ENCODE data around the gene MCTP1.

Gene MCTP1

DNA sequence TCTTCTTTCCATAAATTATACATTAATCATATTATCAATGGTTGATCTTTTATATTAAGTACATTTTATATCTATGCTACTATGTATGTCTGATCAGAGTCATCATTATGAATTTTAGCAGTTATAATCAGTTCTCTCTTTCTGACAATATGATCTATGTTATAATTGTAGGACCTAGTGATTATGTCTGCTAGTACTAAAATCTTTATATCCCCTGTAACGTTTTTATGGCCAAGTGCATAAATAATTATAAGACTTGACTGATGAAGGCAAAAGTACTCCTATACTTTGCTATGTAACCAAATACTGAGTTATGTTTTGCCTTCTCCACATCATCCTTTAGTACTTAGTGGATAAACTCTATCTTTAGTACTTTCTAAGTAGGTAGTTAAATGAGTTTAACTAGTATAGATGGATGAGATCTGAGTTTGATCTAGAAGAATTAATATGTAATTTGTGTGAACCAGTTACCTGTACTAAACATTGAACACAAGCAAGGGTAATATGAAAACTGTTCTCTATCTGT is 591.0 kb downstream of the MCTP1 start:
- peak; percentile 7; the same call in 2 of the 3 replicates for ATAC-seq
- TF ChIP-seq OSR1 (CRISPR knock-in tag; IDR thresholded peaks at IDR 0.05): no peak
- TF ChIP-seq, protein P1, sequence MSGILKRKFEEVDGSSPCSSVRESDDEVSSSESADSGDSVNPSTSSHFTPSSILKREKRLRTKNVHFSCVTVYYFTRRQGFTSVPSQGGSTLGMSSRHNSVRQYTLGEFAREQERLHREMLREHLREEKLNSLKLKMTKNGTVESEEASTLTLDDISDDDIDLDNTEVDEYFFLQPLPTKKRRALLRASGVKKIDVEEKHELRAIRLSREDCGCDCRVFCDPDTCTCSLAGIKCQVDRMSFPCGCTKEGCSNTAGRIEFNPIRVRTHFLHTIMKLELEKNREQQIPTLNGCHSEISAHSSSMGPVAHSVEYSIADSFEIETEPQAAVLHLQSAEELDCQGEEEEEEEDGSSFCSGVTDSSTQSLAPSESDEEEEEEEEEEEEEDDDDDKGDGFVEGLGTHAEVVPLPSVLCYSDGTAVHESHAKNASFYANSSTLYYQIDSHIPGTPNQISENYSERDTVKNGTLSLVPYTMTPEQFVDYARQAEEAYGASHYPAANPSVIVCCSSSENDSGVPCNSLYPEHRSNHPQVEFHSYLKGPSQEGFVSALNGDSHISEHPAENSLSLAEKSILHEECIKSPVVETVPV (CRISPR knock-in tag; IDR thresholded peaks at IDR 0.05): no peak
- no peak for TF ChIP-seq GLIS3 (CRISPR knock-in tag; IDR thresholded peaks at IDR 0.05)
- TF ChIP-seq ESRRG (CRISPR knock-in tag; IDR thresholded peaks at IDR 0.05): no peak
- TF ChIP-seq ZNF70 (CRISPR knock-in tag; IDR thresholded peaks at IDR 0.05): no peak
- TF ChIP-seq PPARA (CRISPR knock-in tag; IDR thresholded peaks at IDR 0.05; ENCODE audit: borderline replicate concordance): no peak
- TF ChIP-seq, protein P2, sequence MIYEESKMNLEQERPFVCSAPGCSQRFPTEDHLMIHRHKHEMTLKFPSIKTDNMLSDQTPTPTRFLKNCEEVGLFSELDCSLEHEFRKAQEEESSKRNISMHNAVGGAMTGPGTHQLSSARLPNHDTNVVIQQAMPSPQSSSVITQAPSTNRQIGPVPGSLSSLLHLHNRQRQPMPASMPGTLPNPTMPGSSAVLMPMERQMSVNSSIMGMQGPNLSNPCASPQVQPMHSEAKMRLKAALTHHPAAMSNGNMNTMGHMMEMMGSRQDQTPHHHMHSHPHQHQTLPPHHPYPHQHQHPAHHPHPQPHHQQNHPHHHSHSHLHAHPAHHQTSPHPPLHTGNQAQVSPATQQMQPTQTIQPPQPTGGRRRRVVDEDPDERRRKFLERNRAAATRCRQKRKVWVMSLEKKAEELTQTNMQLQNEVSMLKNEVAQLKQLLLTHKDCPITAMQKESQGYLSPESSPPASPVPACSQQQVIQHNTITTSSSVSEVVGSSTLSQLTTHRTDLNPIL (CRISPR knock-in tag; IDR thresholded peaks at IDR 0.05; ENCODE audit: low read depth): no peak
- TF ChIP-seq ZFP30 (CRISPR knock-in tag; IDR thresholded peaks at IDR 0.05): no peak
- TF ChIP-seq BACH2 (CRISPR knock-in tag; IDR thresholded peaks at IDR 0.05; ENCODE audit: borderline replicate concordance): no peak
- no peak for TF ChIP-seq ARNTL (CRISPR knock-in tag; IDR thresholded peaks at IDR 0.05; ENCODE audit: borderline replicate concordance, low read depth)
- TF ChIP-seq ZNF8 (CRISPR knock-in tag; IDR thresholded peaks at IDR 0.05): no peak
- no peak for TF ChIP-seq ZFP3 (CRISPR knock-in tag; IDR thresholded peaks at IDR 0.05)

DNA sequence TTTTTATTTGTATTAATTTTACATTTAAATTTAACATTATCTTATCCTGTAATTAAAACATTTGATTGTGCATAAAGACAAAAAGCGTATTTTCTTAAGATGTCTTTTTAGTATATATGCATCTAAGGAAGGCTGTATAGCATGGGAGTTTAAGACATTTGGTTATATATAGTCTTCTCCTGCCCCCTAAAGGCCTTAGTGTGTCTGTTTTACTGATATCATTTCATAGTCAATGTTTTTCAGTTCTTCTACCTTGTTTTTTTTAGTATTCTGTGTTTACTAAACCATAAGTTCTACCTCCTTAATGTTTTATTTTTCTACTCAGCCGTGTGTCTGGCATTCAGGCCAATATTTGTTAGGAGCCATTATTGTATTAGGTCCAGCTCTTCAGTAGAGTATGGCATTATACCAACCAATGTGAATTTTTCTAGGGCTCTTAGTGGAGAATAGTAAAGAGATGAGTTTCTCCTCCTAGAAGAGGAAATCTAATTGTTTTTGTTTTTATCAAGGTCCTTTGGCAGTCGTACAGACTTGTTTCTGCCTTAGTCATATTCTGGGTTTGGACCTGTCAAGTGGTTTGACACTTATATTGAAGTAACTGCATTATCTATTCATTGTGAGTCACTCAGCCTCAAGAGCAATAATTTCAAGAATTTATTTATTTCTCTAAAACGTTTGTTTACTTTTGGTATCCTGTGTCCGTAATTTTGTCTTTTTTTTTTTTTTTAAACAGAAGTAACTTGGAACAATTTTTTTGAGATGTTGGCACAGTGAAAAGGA is 591.7 kb downstream of the MCTP1 start:
- peak; percentile 91 for ATAC-seq

DNA sequence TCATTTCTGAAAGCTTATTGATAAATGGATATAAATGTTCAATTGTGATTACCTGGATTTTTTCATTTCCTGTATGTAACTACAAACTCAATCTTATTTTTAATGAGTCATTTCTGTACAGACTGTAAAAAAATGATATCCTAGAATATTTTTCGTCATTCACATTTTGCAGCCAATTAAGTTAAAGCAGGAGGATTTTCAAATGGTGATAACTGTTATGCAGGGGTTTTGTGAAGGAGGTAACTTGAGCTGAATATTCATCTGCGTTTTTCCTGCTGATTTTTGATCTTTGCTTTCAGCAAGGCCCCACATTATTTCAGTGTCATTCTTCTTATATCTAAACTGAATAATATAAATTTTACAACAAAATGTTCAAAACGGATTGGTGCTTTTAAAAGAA is 592.3 kb downstream of the MCTP1 start:
- no peak; the same call in 2 of the 3 replicates for ATAC-seq
- no peak for TF ChIP-seq OSR1 (CRISPR knock-in tag; IDR thresholded peaks at IDR 0.05)

More for the DNA sequence above, 591.7 kb downstream of the MCTP1 start:
- TF ChIP-seq ISL1 (CRISPR knock-in tag; IDR thresholded peaks at IDR 0.05): peak; percentile 96
- TF ChIP-seq TOX (CRISPR knock-in tag; IDR thresholded peaks at IDR 0.05; ENCODE audit: borderline replicate concordance): peak; percentile 67; the same call in 1 of the 2 replicates
- no peak for TF ChIP-seq ARNTL (CRISPR knock-in tag; IDR thresholded peaks at IDR 0.05; ENCODE audit: borderline replicate concordance, low read depth)
- TF ChIP-seq, protein P3, sequence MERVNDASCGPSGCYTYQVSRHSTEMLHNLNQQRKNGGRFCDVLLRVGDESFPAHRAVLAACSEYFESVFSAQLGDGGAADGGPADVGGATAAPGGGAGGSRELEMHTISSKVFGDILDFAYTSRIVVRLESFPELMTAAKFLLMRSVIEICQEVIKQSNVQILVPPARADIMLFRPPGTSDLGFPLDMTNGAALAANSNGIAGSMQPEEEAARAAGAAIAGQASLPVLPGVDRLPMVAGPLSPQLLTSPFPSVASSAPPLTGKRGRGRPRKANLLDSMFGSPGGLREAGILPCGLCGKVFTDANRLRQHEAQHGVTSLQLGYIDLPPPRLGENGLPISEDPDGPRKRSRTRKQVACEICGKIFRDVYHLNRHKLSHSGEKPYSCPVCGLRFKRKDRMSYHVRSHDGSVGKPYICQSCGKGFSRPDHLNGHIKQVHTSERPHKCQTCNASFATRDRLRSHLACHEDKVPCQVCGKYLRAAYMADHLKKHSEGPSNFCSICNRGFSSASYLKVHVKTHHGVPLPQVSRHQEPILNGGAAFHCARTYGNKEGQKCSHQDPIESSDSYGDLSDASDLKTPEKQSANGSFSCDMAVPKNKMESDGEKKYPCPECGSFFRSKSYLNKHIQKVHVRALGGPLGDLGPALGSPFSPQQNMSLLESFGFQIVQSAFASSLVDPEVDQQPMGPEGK (CRISPR knock-in tag; IDR thresholded peaks at IDR 0.05; ENCODE audit: borderline replicate concordance): peak; percentile 69
- no peak for TF ChIP-seq PPARA (CRISPR knock-in tag; IDR thresholded peaks at IDR 0.05; ENCODE audit: borderline replicate concordance)
- TF ChIP-seq, protein P4, sequence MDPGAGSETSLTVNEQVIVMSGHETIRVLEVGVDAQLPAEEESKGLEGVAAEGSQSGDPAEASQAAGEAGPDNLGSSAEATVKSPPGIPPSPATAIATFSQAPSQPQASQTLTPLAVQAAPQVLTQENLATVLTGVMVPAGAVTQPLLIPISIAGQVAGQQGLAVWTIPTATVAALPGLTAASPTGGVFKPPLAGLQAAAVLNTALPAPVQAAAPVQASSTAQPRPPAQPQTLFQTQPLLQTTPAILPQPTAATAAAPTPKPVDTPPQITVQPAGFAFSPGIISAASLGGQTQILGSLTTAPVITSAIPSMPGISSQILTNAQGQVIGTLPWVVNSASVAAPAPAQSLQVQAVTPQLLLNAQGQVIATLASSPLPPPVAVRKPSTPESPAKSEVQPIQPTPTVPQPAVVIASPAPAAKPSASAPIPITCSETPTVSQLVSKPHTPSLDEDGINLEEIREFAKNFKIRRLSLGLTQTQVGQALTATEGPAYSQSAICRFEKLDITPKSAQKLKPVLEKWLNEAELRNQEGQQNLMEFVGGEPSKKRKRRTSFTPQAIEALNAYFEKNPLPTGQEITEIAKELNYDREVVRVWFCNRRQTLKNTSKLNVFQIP (CRISPR knock-in tag; IDR thresholded peaks at IDR 0.05; ENCODE audit: borderline replicate concordance, low read depth): 0 out of 2 replicates have a peak, but pooled peaks have one; percentile 23
- peak; percentile 92 for TF ChIP-seq ZC3H10 (CRISPR knock-in tag; IDR thresholded peaks at IDR 0.05)
- TF ChIP-seq, protein P2 (CRISPR knock-in tag; IDR thresholded peaks at IDR 0.05; ENCODE audit: low read depth): peak; percentile 66

DNA sequence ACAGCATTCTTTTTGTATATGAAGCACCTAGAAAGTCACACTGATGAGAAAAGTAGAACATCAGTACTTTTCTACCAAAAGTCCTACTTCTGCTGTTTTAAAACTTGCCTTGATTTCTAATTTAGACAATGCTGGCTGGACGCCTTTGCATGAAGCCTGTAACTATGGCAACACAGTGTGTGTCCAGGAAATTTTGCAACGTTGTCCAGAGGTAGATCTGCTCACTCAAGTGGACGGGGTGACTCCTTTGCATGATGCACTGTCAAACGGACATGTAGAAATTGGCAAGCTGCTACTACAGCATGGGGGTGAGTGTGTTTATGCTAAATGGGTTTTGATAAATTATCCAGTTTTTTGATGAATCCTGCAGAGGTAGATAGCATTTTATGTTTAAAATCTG is 592.9 kb downstream of the MCTP1 start:
- peak; percentile 20; the same call in 1 of the 3 replicates for ATAC-seq
- TF ChIP-seq BACH2 (CRISPR knock-in tag; IDR thresholded peaks at IDR 0.05; ENCODE audit: borderline replicate concordance) (no peak), ARNTL (CRISPR knock-in tag; IDR thresholded peaks at IDR 0.05; ENCODE audit: borderline replicate concordance, low read depth) (no peak), ZFP3 (CRISPR knock-in tag; IDR thresholded peaks at IDR 0.05) (no peak), ZNF565 (CRISPR knock-in tag; conservative IDR thresholded peaks at IDR 0.05; ENCODE audit: low read depth) (no peak), ZNF8 (CRISPR knock-in tag; IDR thresholded peaks at IDR 0.05) (no peak), RARB (CRISPR knock-in tag; IDR thresholded peaks at IDR 0.05) (no peak), ISL1 (CRISPR knock-in tag; IDR thresholded peaks at IDR 0.05) (no peak), GLIS3 (CRISPR knock-in tag; IDR thresholded peaks at IDR 0.05) (no peak), ZC3H10 (CRISPR knock-in tag; IDR thresholded peaks at IDR 0.05) (no peak), PPARA (CRISPR knock-in tag; IDR thresholded peaks at IDR 0.05; ENCODE audit: borderline replicate concordance) (no peak), SNAI2 (CRISPR knock-in tag; IDR thresholded peaks at IDR 0.05) (no peak)
- TF ChIP-seq, protein P2 (CRISPR knock-in tag; IDR thresholded peaks at IDR 0.05; ENCODE audit: low read depth): no peak
- TF ChIP-seq, protein P1 (CRISPR knock-in tag; IDR thresholded peaks at IDR 0.05): no peak
- TF ChIP-seq, protein P3 (CRISPR knock-in tag; IDR thresholded peaks at IDR 0.05; ENCODE audit: borderline replicate concordance): no peak

All from SK-N-SH treated with all-trans-retinoic acid at 6 μM for 48 hours (cell line).